ENCODE data around the gene TM9SF1.

The TM9SF1 gene

GRCh38 chr14:24190416-24190815 lies 4.8 kb downstream of the TM9SF1 start:
- Histone ChIP-seq H3K27me3 (ENCODE audit: insufficient read depth, low read length) (no peaks in the 10 kb centered on the region), H3K4me3 (ENCODE audit: low read depth, low read length, poor library complexity, severe bottlenecking) (no peak overlapping the region), H3F3A (ENCODE audit: insufficient read depth, low read length) (no peaks in the 10 kb centered on the region), H3K4me1 (ENCODE audit: insufficient read depth, low read length, severe bottlenecking) (peaks cover 29% of the 10 kb centered on the region), H3K27ac (ENCODE audit: low read depth, low read length, poor library complexity, severe bottlenecking) (no peak overlapping the region), H3K36me3 (ENCODE audit: insufficient read depth, low read length) (peaks cover 38% of the 10 kb centered on the region), H3K9ac (ENCODE audit: low read length) (no peak overlapping the region), H3K9me3 (ENCODE audit: low read length) (no peaks in the 10 kb centered on the region), H4K20me1 (ENCODE audit: insufficient read depth, low read length) (no peaks in the 10 kb centered on the region), H3K4me2 (ENCODE audit: low read length) (no peak overlapping the region), H3K79me2 (ENCODE audit: insufficient read depth, low read length) (no peaks in the 10 kb centered on the region), H3K9me2 (ENCODE audit: low read depth, low read length) (no peaks in the 10 kb centered on the region), H2AFZ (ENCODE audit: low read length) (no peak overlapping the region)
- TF ChIP-seq EZH2 (IDR thresholded peaks at IDR 0.05; ENCODE audit: borderline replicate concordance, low read length) = no peak
- TF ChIP-seq, protein P1, sequence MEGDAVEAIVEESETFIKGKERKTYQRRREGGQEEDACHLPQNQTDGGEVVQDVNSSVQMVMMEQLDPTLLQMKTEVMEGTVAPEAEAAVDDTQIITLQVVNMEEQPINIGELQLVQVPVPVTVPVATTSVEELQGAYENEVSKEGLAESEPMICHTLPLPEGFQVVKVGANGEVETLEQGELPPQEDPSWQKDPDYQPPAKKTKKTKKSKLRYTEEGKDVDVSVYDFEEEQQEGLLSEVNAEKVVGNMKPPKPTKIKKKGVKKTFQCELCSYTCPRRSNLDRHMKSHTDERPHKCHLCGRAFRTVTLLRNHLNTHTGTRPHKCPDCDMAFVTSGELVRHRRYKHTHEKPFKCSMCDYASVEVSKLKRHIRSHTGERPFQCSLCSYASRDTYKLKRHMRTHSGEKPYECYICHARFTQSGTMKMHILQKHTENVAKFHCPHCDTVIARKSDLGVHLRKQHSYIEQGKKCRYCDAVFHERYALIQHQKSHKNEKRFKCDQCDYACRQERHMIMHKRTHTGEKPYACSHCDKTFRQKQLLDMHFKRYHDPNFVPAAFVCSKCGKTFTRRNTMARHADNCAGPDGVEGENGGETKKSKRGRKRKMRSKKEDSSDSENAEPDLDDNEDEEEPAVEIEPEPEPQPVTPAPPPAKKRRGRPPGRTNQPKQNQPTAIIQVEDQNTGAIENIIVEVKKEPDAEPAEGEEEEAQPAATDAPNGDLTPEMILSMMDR (IDR thresholded peaks at IDR 0.05; ENCODE audit: low read length) = no peak

GRCh38 chr14:24189460-24189859 lies 5.8 kb downstream of the TM9SF1 start:
- no peaks in the 10 kb centered on the region for H3F3A ChIP-seq (ENCODE audit: insufficient read depth, low read length)
- TF ChIP-seq, protein P1 (IDR thresholded peaks at IDR 0.05; ENCODE audit: low read length) = no peak
- no peak for TF ChIP-seq EZH2 (IDR thresholded peaks at IDR 0.05; ENCODE audit: borderline replicate concordance, low read length)
- no peaks in the 10 kb centered on the region for H3K9me3 ChIP-seq (ENCODE audit: low read length)
- H3K4me3 ChIP-seq (ENCODE audit: low read depth, low read length, poor library complexity, severe bottlenecking) = peak overlapping the region; percentile 65
- H2AFZ ChIP-seq (ENCODE audit: low read length) = 0 out of 2 replicates have a peak overlapping the region, but pooled peaks have one; percentile 30
- H3K4me2 ChIP-seq (ENCODE audit: low read length) = peak overlapping the region; percentile 67
- no peaks in the 10 kb centered on the region for H4K20me1 ChIP-seq (ENCODE audit: insufficient read depth, low read length)
- peak overlapping the region; percentile 16 for H3K27ac ChIP-seq (ENCODE audit: low read depth, low read length, poor library complexity, severe bottlenecking)
- H3K27me3 ChIP-seq (ENCODE audit: insufficient read depth, low read length) = no peaks in the 10 kb centered on the region
- H3K36me3 ChIP-seq (ENCODE audit: insufficient read depth, low read length) = peaks cover 48% of the 10 kb centered on the region
- H3K9ac ChIP-seq (ENCODE audit: low read length) = peak overlapping the region; percentile 33; the same call in 1 of the 2 replicates
- H3K4me1 ChIP-seq (ENCODE audit: insufficient read depth, low read length, severe bottlenecking) = peaks cover 20% of the 10 kb centered on the region
- H3K9me2 ChIP-seq (ENCODE audit: low read depth, low read length) = no peaks in the 10 kb centered on the region
- no peaks in the 10 kb centered on the region for H3K79me2 ChIP-seq (ENCODE audit: insufficient read depth, low read length)

DNA sequence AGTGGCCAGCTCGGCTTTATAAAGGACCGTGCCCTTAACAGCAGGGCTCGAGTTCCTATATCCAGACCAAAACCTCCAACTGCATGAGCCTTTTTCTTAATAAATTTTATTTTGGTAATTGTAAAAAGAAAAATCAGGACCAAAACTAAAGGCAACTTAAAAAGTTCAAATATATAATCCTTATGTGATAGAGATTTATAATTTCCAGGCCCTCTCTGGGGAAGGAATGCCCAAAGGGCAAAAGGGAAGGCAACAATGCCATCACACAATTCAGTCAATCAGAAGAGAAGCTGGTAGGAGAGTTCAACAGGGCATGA lies 6.2 kb downstream of the TM9SF1 start:
- TF ChIP-seq EZH2 (IDR thresholded peaks at IDR 0.05; ENCODE audit: borderline replicate concordance, low read length) = no peak
- TF ChIP-seq, protein P1 (IDR thresholded peaks at IDR 0.05; ENCODE audit: low read length) = no peak
- Histone ChIP-seq H3K9me2 (ENCODE audit: low read depth, low read length) (no peaks in the 10 kb centered on the region), H3K79me2 (ENCODE audit: insufficient read depth, low read length) (no peaks in the 10 kb centered on the region), H3K4me3 (ENCODE audit: low read depth, low read length, poor library complexity, severe bottlenecking) (peak overlapping the region; percentile 65), H4K20me1 (ENCODE audit: insufficient read depth, low read length) (no peaks in the 10 kb centered on the region), H3K4me2 (ENCODE audit: low read length) (peak overlapping the region; percentile 67), H3K9me3 (ENCODE audit: low read length) (no peaks in the 10 kb centered on the region), H3K27ac (ENCODE audit: low read depth, low read length, poor library complexity, severe bottlenecking) (peak overlapping the region; percentile 16), H3K9ac (ENCODE audit: low read length) (peak overlapping the region; percentile 33), H3F3A (ENCODE audit: insufficient read depth, low read length) (no peaks in the 10 kb centered on the region), H3K36me3 (ENCODE audit: insufficient read depth, low read length) (peaks cover 51% of the 10 kb centered on the region), H2AFZ (ENCODE audit: low read length) (0 out of 2 replicates have a peak overlapping the region, but pooled peaks have one; percentile 30), H3K27me3 (ENCODE audit: insufficient read depth, low read length) (no peaks in the 10 kb centered on the region), H3K4me1 (ENCODE audit: insufficient read depth, low read length, severe bottlenecking) (peaks cover 19% of the 10 kb centered on the region)
